ENCODE results near the gene SLC15A5.

Gene SLC15A5, protein sequence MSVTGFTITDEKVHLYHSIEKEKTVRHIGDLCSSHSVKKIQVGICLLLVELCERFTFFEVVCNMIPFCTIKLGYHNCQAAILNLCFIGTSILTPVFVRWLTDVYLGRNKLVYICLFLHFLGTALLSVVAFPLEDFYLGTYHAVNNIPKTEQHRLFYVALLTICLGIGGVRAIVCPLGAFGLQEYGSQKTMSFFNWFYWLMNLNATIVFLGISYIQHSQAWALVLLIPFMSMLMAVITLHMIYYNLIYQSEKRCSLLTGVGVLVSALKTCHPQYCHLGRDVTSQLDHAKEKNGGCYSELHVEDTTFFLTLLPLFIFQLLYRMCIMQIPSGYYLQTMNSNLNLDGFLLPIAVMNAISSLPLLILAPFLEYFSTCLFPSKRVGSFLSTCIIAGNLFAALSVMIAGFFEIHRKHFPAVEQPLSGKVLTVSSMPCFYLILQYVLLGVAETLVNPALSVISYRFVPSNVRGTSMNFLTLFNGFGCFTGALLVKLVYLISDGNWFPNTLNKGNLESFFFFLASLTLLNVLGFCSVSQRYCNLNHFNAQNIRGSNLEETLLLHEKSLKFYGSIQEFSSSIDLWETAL

DNA sequence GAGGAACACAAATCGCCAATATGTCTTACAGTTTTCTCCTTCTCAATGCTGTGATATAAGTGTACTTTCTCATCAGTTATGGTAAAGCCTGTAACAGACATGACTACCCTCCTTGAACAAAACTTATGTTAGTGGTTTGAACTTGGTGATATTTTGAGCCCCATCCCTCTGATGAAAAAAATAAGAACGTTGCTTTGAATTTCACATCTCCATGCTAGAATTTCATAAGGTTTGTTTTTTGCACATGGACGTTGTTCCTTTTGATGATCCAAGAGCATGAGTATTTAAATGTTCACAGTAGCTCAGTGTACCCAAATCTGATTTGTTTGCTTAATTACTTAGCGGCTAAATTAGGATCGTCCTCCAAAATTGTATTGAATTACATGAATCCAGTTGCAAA lies at the start of gene SLC15A5:
SLC15A5 (minus strand) TSS at position 101 of the 400 bp plus-strand sequence; CDS start at position 101, 0 bp downstream.
- Histone ChIP-seq H3K27ac (ENCODE audit: low read length) (no peak within 1 kb of the TSS), H3K79me2 (ENCODE audit: low read length) (no peaks in the 10 kb centered on the region), H3K9me2 (replicated peaks; ENCODE audit: insufficient read depth, low read length) (no peaks in the 10 kb centered on the region), H3K27me3 (replicated peaks; ENCODE audit: insufficient read depth, low read length) (no peaks in the 10 kb centered on the region), H3K9me3 (replicated peaks; ENCODE audit: insufficient read depth, low read length) (no peaks in the 10 kb centered on the region), H3K4me3 (ENCODE audit: low read length) (no peak within 1 kb of the TSS), H3K36me3 (replicated peaks; ENCODE audit: insufficient read depth, low read length) (no peaks in the 10 kb centered on the region), H3K4me2 (ENCODE audit: low read depth, low read length) (no peak within 1 kb of the TSS), H3K9ac (ENCODE audit: low read length) (no peak within 1 kb of the TSS), H3K4me1 (ENCODE audit: low read length) (no peaks in the 10 kb centered on the region), H4K20me1 (ENCODE audit: insufficient read depth, low read length) (no peaks in the 10 kb centered on the region), H2AFZ (ENCODE audit: low read length) (no peak within 1 kb of the TSS), H3F3A (ENCODE audit: insufficient read depth, low read length) (no peaks in the 10 kb centered on the region)
- TF ChIP-seq EZH2phosphoT487 (IDR thresholded peaks at IDR 0.05; ENCODE audit: low read length): no peak
- TF ChIP-seq, protein P1, sequence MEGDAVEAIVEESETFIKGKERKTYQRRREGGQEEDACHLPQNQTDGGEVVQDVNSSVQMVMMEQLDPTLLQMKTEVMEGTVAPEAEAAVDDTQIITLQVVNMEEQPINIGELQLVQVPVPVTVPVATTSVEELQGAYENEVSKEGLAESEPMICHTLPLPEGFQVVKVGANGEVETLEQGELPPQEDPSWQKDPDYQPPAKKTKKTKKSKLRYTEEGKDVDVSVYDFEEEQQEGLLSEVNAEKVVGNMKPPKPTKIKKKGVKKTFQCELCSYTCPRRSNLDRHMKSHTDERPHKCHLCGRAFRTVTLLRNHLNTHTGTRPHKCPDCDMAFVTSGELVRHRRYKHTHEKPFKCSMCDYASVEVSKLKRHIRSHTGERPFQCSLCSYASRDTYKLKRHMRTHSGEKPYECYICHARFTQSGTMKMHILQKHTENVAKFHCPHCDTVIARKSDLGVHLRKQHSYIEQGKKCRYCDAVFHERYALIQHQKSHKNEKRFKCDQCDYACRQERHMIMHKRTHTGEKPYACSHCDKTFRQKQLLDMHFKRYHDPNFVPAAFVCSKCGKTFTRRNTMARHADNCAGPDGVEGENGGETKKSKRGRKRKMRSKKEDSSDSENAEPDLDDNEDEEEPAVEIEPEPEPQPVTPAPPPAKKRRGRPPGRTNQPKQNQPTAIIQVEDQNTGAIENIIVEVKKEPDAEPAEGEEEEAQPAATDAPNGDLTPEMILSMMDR (IDR thresholded peaks at IDR 0.05; ENCODE audit: low read length): no peak
- TF ChIP-seq EZH2 (optimal IDR thresholded peaks at IDR 0.05; ENCODE audit: low read depth, low read length): no peak
- DNase-seq: no peak

DNA sequence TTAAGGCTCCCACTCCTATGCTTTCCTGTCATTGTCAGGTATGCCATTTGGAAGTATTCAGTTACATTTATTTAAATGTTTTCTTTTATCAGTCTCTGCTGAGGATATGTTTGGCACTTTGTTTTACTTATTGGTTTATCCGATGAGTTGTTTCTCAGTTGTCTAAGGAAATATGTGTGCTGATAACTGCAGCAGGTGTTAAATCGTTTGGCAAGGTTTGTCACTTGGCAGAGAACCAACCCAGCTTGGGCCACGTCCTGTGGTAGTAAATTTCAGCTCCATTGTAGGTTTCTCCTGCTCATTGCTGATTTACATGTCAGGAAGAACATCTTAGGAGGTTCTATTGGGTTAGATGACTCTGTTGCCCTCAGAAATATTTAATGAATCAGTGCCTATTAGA lies 47.9 kb upstream of the SLC15A5 start:
- Histone ChIP-seq H3K36me3 (replicated peaks; ENCODE audit: insufficient read depth, low read length) (no peaks in the 10 kb centered on the region), H4K20me1 (ENCODE audit: insufficient read depth, low read length) (no peaks in the 10 kb centered on the region), H3K4me3 (ENCODE audit: low read length) (no peak overlapping the region), H2AFZ (ENCODE audit: low read length) (no peak overlapping the region), H3K27ac (ENCODE audit: low read length) (no peak overlapping the region), H3F3A (ENCODE audit: insufficient read depth, low read length) (no peaks in the 10 kb centered on the region), H3K9me3 (replicated peaks; ENCODE audit: insufficient read depth, low read length) (no peaks in the 10 kb centered on the region), H3K4me2 (ENCODE audit: low read depth, low read length) (no peak overlapping the region), H3K27me3 (replicated peaks; ENCODE audit: insufficient read depth, low read length) (no peaks in the 10 kb centered on the region), H3K9ac (ENCODE audit: low read length) (no peak overlapping the region), H3K79me2 (ENCODE audit: low read length) (no peaks in the 10 kb centered on the region), H3K9me2 (replicated peaks; ENCODE audit: insufficient read depth, low read length) (no peaks in the 10 kb centered on the region), H3K4me1 (ENCODE audit: low read length) (no peaks in the 10 kb centered on the region)
- no peak for DNase-seq
- TF ChIP-seq EZH2 (optimal IDR thresholded peaks at IDR 0.05; ENCODE audit: low read depth, low read length) (no peak), EZH2phosphoT487 (IDR thresholded peaks at IDR 0.05; ENCODE audit: low read length) (no peak)
- TF ChIP-seq, protein P1 (IDR thresholded peaks at IDR 0.05; ENCODE audit: low read length): no peak

DNA sequence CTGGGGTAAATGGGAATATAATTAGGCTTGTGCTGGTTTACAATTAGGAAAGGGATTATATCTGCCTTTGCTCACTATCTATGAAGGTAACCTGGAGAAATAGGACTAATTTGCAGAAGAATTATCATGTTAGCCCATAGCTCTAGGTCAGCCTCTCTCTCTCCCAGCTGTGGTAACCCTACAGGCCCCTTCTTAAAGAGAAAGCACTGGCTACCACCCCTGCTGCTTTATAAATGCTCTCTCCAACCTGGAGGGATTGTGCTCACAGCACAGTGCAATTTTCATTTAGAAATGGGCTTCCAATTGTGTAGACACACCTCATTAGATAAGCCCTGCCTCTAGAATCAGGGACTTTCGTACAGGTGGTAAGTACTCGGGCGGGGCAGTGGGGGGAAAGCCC lies 47.3 kb upstream of the SLC15A5 start:
- Histone ChIP-seq H3K36me3 (replicated peaks; ENCODE audit: insufficient read depth, low read length) (no peaks in the 10 kb centered on the region), H3K4me1 (ENCODE audit: low read length) (no peaks in the 10 kb centered on the region), H4K20me1 (ENCODE audit: insufficient read depth, low read length) (no peaks in the 10 kb centered on the region), H3K79me2 (ENCODE audit: low read length) (no peaks in the 10 kb centered on the region), H3K9me3 (replicated peaks; ENCODE audit: insufficient read depth, low read length) (no peaks in the 10 kb centered on the region), H3K27me3 (replicated peaks; ENCODE audit: insufficient read depth, low read length) (no peaks in the 10 kb centered on the region), H3K27ac (ENCODE audit: low read length) (no peak overlapping the region), H3K9ac (ENCODE audit: low read length) (no peak overlapping the region), H2AFZ (ENCODE audit: low read length) (no peak overlapping the region), H3K4me2 (ENCODE audit: low read depth, low read length) (no peak overlapping the region), H3K9me2 (replicated peaks; ENCODE audit: insufficient read depth, low read length) (no peaks in the 10 kb centered on the region), H3F3A (ENCODE audit: insufficient read depth, low read length) (no peaks in the 10 kb centered on the region), H3K4me3 (ENCODE audit: low read length) (no peak overlapping the region)
- no peak for DNase-seq
- TF ChIP-seq EZH2 (optimal IDR thresholded peaks at IDR 0.05; ENCODE audit: low read depth, low read length) (no peak), EZH2phosphoT487 (IDR thresholded peaks at IDR 0.05; ENCODE audit: low read length) (no peak)
- TF ChIP-seq, protein P1 (IDR thresholded peaks at IDR 0.05; ENCODE audit: low read length): no peak

Data from MM.1S (cell line).